Panc1 (cell line): ENCODE measurements around the gene PPCS. TPM values are rescaled to one million over a fixed set of nuclear protein-coding genes. Genes with fewer than 3 reads are reported as not detected.

Experiments used
- ATAC-seq: fragments of 200-7000 bp; cut with Tn5 transposase; 2 replicates; pipeline ENCODE4 v1.9.1; 2020; ENCODE audit warnings: mild to moderate bottlenecking, moderate library complexity
- BruUV-seq: library from RNA; stranded (reverse); fragments of 400-500 nt; replicated peaks from 2 replicates; lab custom pipeline; 2021; lab: Mats Ljungman, UMichigan
- CTCF ChIA-PET: fragments of 300-600 bp; sonication (Branson Sonifier 250); formaldehyde crosslinking; loops from one replicate; lab custom pipeline; 2022; ENCODE audit warnings: antibody characterized with exemption; lab: Charles Lee
- POLR2A ChIA-PET: fragments of 300-600 bp; sonication (Branson Sonifier 250); formaldehyde crosslinking; loops from one replicate; lab custom pipeline; 2022; ENCODE audit warnings: antibody characterized with exemption; lab: Charles Lee
- DNase-seq: peaks from one replicate; pipeline ENCODE4 v3.0.0-alpha.2; 2010; ENCODE audit warnings: low read depth, low spot score
- H3K27ac ChIP-seq: 2 replicates; pipeline ENCODE4 v1.5.1; 2011; ENCODE audit warnings: mild to moderate bottlenecking, low read length, inconsistent platforms
- H3K27me3 ChIP-seq: fragments of 200-500 bp; sonication (Bioruptor generic); 2 replicates; pipeline ENCODE4 v1.6.0; 2014; ENCODE audit warnings: low read length, inconsistent platforms; ENCODE audit not compliant: control insufficient read depth, insufficient read depth
- H3K36me3 ChIP-seq: fragments of 200-500 bp; sonication (Bioruptor generic); 2 replicates; pipeline ENCODE4 v1.5.1; 2014; ENCODE audit warnings: inconsistent platforms, mild to moderate bottlenecking, low read length, moderate library complexity; ENCODE audit not compliant: control insufficient read depth, insufficient read depth
- H3K4me1 ChIP-seq: 2 replicates; pipeline ENCODE4 v1.5.1; 2011; ENCODE audit warnings: inconsistent platforms, mild to moderate bottlenecking, low read length, moderate library complexity; ENCODE audit not compliant: control insufficient read depth, insufficient read depth
- H3K4me3 ChIP-seq, 2 experiments: 2 replicates each; pipeline ENCODE4 v1.5.1; 2011 to 2012; ENCODE audit warnings: low read depth in 2 of 2, low read length in 2 of 2, mild to moderate bottlenecking in 2 of 2, inconsistent platforms in 1 of 2, moderate library complexity in 1 of 2
- H3K9me3 ChIP-seq: fragments of 200-500 bp; sonication (Bioruptor generic); 2 replicates; pipeline ENCODE4 v1.5.1; 2014; ENCODE audit warnings: low read depth, mild to moderate bottlenecking, inconsistent platforms, low read length, moderate library complexity; ENCODE audit not compliant: control insufficient read depth, insufficient read depth
- CTCF ChIP-seq: fragments of 450-650 bp; IDR thresholded peaks from 2 replicates; pipeline ENCODE4 v1.5.1; 2017; ENCODE audit warnings: mild to moderate bottlenecking
- POLR2AphosphoS5 ChIP-seq: IDR thresholded peaks from 2 replicates; pipeline ENCODE4 v1.6.1; 2012; ENCODE audit warnings: mild to moderate bottlenecking, low read depth, low read length, moderate library complexity
- REST ChIP-seq, 2 experiments: IDR thresholded peaks; 2 replicates each; pipeline ENCODE4 v1.6.1; 2011 to 2012; ENCODE audit warnings: low read depth in 2 of 2, control low read depth in 1 of 2, low read length in 1 of 2, mild to moderate bottlenecking in 1 of 2, moderate library complexity in 1 of 2; ENCODE audit not compliant: insufficient read depth in 1 of 2
- SIN3A ChIP-seq: IDR thresholded peaks from 2 replicates; pipeline ENCODE4 v1.6.1; 2012; ENCODE audit warnings: low read depth, mild to moderate bottlenecking, low read length, moderate library complexity, borderline replicate concordance; ENCODE audit not compliant: insufficient read depth
- TCF7L2 ChIP-seq: IDR thresholded peaks from 2 replicates; pipeline ENCODE4 v1.6.1; 2011; ENCODE audit warnings: mild to moderate bottlenecking, low read depth, low read length, inconsistent platforms
- in situ Hi-C: cut with HindIII; loops from 2 replicates; pipeline ENCODE4 v1.10.0; 2016; ENCODE audit warnings: low sequenced_read_pairs, low pct_unique_long_range_greater_than_20kb
- intact Hi-C: fragments of 100-400 bp; cut with micrococcal nuclease; formaldehyde crosslinking; loops from one replicate; pipeline ENCODE4 v1.10.0; 2022; ENCODE audit not compliant: unreplicated experiment
- total RNA-seq: library from RNA; stranded (reverse); gene quantifications from one replicate; pipeline ENCODE4 v1.2.1, GENCODE V29; 2021; ENCODE audit not compliant: unreplicated experiment

PPCS gene
- total RNA-seq, 1 experiment from 2014 or later, result 72.7 TPM

GRCh38 chr1:42423681-42424080 lies 32.7 kb upstream of the PPCS start:
- DNase-seq (no peak), ATAC-seq (no peak)
- no peak for TF ChIP-seq TCF7L2
- no peak for TF ChIP-seq CTCF
- BruUV-seq, result no TSS peak
- in situ Hi-C loops, result no loop called here
- intact Hi-C loops, result no loop called here
- ChIA-PET POLR2A (no interaction called here), CTCF (no interaction called here)
- no peaks in the 10 kb centered on the region for H3K9me3 ChIP-seq
- H3K27ac ChIP-seq, result no peak overlapping the region
- H3K4me3 ChIP-seq, result no peak overlapping the region
- H3K36me3 ChIP-seq, result no peaks in the 10 kb centered on the region
- no peaks in the 10 kb centered on the region for H3K27me3 ChIP-seq
- no peaks in the 10 kb centered on the region for H3K4me1 ChIP-seq

- H3K4me1 ChIP-seq, result no peaks in the 10 kb centered on the region
- ChIA-PET CTCF (no interaction called here), POLR2A (no interaction called here)
- no peaks in the 10 kb centered on the region for H3K27me3 ChIP-seq
- no peak overlapping the region for H3K27ac ChIP-seq
- ATAC-seq (no peak), DNase-seq (no peak)
- TF ChIP-seq REST (IDR thresholded peaks at IDR 0.05; ENCODE audit: insufficient read depth in 1 of 2, low read depth in 2 of 2, low read length in 1 of 2), result no peak
- TF ChIP-seq CTCF, result no peak
- no peak for TF ChIP-seq TCF7L2
- TF ChIP-seq SIN3A, result no peak
- no peak for TF ChIP-seq POLR2AphosphoS5
- intact Hi-C loops, result no loop called here
- H3K4me3 ChIP-seq, result no peak overlapping the region
- no TSS peak for BruUV-seq
- in situ Hi-C loops, result no loop called here
- no peaks in the 10 kb centered on the region for H3K9me3 ChIP-seq
- H3K36me3 ChIP-seq, result no peaks in the 10 kb centered on the region
These were observed 32.1 kb upstream of the PPCS start for GRCh38 chr1:42424201-42424600.
